DND-41 (cell line): Measurements from ENCODE around the gene JCAD.
A peak's percentile ranks its signal among the peaks of the same experiment; 100 is the strongest.

ENCODE experiments used
- ATAC-seq: fragments of 200-7000 bp; cut with Tn5 transposase; 3 replicates; pipeline ENCODE4 v1.9.1; 2021; ENCODE audit warnings: low read depth; ENCODE audit not compliant: insufficient read depth
- DNase-seq: peaks from one replicate; pipeline ENCODE4 v3.0.0-alpha.2; 2020
- H2AFZ ChIP-seq: 2 replicates; pipeline ENCODE4 v1.6.0; 2012; ENCODE audit warnings: low read depth, low read length
- H3K27ac ChIP-seq: 2 replicates; pipeline ENCODE4 v1.5.1; 2012; ENCODE audit warnings: low read length, inconsistent platforms
- H3K27me3 ChIP-seq: fragments of 200-600 bp; sonication (generic); 2 replicates; pipeline ENCODE4 v1.6.0; 2012; ENCODE audit warnings: low read length, mild to moderate bottlenecking, inconsistent platforms; ENCODE audit not compliant: insufficient read depth, poor library complexity
- H3K36me3 ChIP-seq: 2 replicates; pipeline ENCODE4 v1.5.1; 2012; ENCODE audit warnings: low read length, inconsistent platforms; ENCODE audit not compliant: insufficient read depth
- H3K4me1 ChIP-seq: 2 replicates; pipeline ENCODE4 v1.5.1; 2012; ENCODE audit warnings: mild to moderate bottlenecking, low read length; ENCODE audit not compliant: insufficient read depth
- H3K4me2 ChIP-seq: 2 replicates; pipeline ENCODE4 v1.6.0; 2012; ENCODE audit warnings: mild to moderate bottlenecking, moderate library complexity, low read length, inconsistent platforms; ENCODE audit not compliant: insufficient read depth
- H3K4me3 ChIP-seq, 2 experiments: fragments of 200-600 bp in 1 of 2; shearing (Covaris generic) in 1 of 2; 2 replicates each; pipeline ENCODE4 v1.5.1; 2012 to 2016; ENCODE audit warnings: inconsistent platforms in 2 of 2, low read length in 2 of 2, mild to moderate bottlenecking in 2 of 2, low read depth in 1 of 2, moderate library complexity in 1 of 2
- H3K79me2 ChIP-seq: 2 replicates; pipeline ENCODE4 v1.6.0; 2012; ENCODE audit warnings: low read length, inconsistent platforms; ENCODE audit not compliant: insufficient read depth
- H3K9ac ChIP-seq: 2 replicates; pipeline ENCODE4 v1.6.0; 2012; ENCODE audit warnings: low read depth, mild to moderate bottlenecking, inconsistent platforms, low read length, moderate library complexity
- H3K9me3 ChIP-seq: 2 replicates; pipeline ENCODE4 v1.5.1; 2012; ENCODE audit warnings: low read length, moderate library complexity, mild to moderate bottlenecking, inconsistent platforms; ENCODE audit not compliant: insufficient read depth, severe bottlenecking
- H4K20me1 ChIP-seq: 2 replicates; pipeline ENCODE4 v1.6.0; 2012; ENCODE audit warnings: low read length; ENCODE audit not compliant: insufficient read depth
- EZH2 ChIP-seq: IDR thresholded peaks from 3 replicates; pipeline ENCODE4 v1.6.1; 2012; ENCODE audit warnings: borderline replicate concordance, low read depth, mild to moderate bottlenecking, moderate library complexity, low read length, inconsistent platforms; ENCODE audit not compliant: severe bottlenecking
- TF ChIP-seq, protein P1 (sequence below): IDR thresholded peaks from 2 replicates; pipeline ENCODE4 v1.5.1; 2012; ENCODE audit warnings: borderline replicate concordance, low read length, moderate library complexity, mild to moderate bottlenecking; ENCODE audit not compliant: poor library complexity, severe bottlenecking; ENCODE audit errors: extremely low read depth

JCAD gene

DNA sequence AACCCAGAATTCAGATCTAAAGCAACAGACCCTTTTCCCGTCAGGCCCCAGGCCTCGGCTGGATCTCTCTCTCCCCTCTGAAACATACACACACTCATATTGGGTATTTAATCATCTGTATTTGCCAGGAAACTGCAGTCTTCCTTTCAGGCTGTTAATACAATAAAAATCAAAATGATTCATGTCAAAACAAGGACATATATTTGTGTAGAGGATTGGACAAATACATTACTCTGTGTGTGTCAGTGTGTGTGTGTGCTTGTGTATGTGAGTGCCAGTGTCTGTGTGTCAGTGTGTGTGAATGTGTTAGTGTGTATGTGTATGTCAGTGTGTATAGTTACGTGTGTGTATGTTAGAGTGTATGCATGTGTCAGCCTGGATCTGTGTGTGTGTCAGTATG is 90.8 kb downstream of the JCAD start:
- Histone ChIP-seq H4K20me1 (no peaks in the 10 kb centered on the region), H3K27me3 (no peaks in the 10 kb centered on the region), H3K4me3 (no peak overlapping the region), H3K9me3 (peaks cover under 1% of the 10 kb centered on the region), H3K27ac (no peak overlapping the region), H3K36me3 (no peaks in the 10 kb centered on the region), H3K4me1 (no peaks in the 10 kb centered on the region), H3K79me2 (no peaks in the 10 kb centered on the region), H3K4me2 (no peak overlapping the region), H2AFZ (no peak overlapping the region), H3K9ac (no peak overlapping the region)
- ATAC-seq = no peak
- no peak for TF ChIP-seq EZH2
- TF ChIP-seq, protein P1, sequence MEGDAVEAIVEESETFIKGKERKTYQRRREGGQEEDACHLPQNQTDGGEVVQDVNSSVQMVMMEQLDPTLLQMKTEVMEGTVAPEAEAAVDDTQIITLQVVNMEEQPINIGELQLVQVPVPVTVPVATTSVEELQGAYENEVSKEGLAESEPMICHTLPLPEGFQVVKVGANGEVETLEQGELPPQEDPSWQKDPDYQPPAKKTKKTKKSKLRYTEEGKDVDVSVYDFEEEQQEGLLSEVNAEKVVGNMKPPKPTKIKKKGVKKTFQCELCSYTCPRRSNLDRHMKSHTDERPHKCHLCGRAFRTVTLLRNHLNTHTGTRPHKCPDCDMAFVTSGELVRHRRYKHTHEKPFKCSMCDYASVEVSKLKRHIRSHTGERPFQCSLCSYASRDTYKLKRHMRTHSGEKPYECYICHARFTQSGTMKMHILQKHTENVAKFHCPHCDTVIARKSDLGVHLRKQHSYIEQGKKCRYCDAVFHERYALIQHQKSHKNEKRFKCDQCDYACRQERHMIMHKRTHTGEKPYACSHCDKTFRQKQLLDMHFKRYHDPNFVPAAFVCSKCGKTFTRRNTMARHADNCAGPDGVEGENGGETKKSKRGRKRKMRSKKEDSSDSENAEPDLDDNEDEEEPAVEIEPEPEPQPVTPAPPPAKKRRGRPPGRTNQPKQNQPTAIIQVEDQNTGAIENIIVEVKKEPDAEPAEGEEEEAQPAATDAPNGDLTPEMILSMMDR = no peak
- DNase-seq = no peak

DNA sequence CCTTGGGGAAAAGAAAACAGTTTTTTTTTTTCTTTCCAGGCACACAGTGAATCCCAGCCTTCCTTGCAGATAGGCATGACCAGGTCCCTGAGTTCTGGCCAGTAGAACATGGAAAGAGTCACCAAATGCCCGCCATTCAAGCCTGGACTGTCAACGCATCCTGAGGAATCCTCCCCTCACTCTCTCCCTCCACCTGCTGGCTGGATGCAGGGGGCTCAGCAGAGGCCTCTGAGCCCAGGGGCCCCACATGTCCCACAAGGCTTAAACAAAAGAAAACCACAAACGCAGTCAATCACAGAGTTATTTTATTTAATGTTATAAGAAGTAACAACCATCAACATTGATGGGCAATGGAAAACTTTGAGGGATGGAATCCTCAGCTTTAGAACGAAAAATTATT is 93.1 kb downstream of the JCAD start:
- Histone ChIP-seq H3K79me2 (no peaks in the 10 kb centered on the region), H4K20me1 (no peaks in the 10 kb centered on the region), H2AFZ (no peak overlapping the region), H3K9me3 (no peaks in the 10 kb centered on the region), H3K36me3 (no peaks in the 10 kb centered on the region), H3K4me1 (no peaks in the 10 kb centered on the region), H3K4me2 (no peak overlapping the region), H3K27ac (no peak overlapping the region), H3K9ac (no peak overlapping the region), H3K4me3 (no peak overlapping the region), H3K27me3 (no peaks in the 10 kb centered on the region)
- DNase-seq = peak; percentile 9
- ATAC-seq = peak; percentile 50; the same call in 1 of the 3 replicates
- TF ChIP-seq, protein P1 = peak; percentile 49
- no peak for TF ChIP-seq EZH2
